ENCODE data around the gene AGAP1. TPM values are rescaled to one million over a fixed set of nuclear protein-coding genes. Genes with fewer than 3 reads are reported as not detected.

Gene AGAP1
- total RNA-seq, 2 experiments from 2014 or later = 0.89 to 0.97 TPM

GRCh38 chr2:235606004-235606715 lies 112.3 kb downstream of the AGAP1 start:
- POLR2A ChIA-PET = no interaction called here
- H3K4me3 Mint-ChIP-seq = no peak overlapping the region
- DNase-seq = no peak
- no peaks in the 10 kb centered on the region for H3K27me3 Mint-ChIP-seq
- peaks cover 13% of the 10 kb centered on the region for H3K9me3 Mint-ChIP-seq
- H3K27ac Mint-ChIP-seq = no peak overlapping the region
- CTCF ChIA-PET = no interaction called here
- no peaks in the 10 kb centered on the region for H3K4me1 Mint-ChIP-seq
- H3K36me3 Mint-ChIP-seq (ENCODE audit: low read depth) = no peaks in the 10 kb centered on the region

- ChIA-PET POLR2A (no interaction called here), CTCF (no interaction called here)
- Mint-ChIP-seq H3K9me3 (peaks cover 9% of the 10 kb centered on the region), H3K4me3 (no peak overlapping the region), H3K36me3 (ENCODE audit: low read depth) (no peaks in the 10 kb centered on the region), H3K27ac (no peak overlapping the region), H3K27me3 (no peaks in the 10 kb centered on the region), H3K4me1 (no peaks in the 10 kb centered on the region)
- no peak for DNase-seq
Observed at GRCh38 chr2:235607546-235608199, 113.8 kb downstream of the AGAP1 start.

- H3K9me3 Mint-ChIP-seq = peaks cover 4% of the 10 kb centered on the region
- H3K27ac Mint-ChIP-seq = no peak overlapping the region
- POLR2A ChIA-PET = no interaction called here
- H3K36me3 Mint-ChIP-seq (ENCODE audit: low read depth) = no peaks in the 10 kb centered on the region
- DNase-seq = no peak
- no peaks in the 10 kb centered on the region for H3K27me3 Mint-ChIP-seq
- no peak overlapping the region for H3K4me3 Mint-ChIP-seq
- no peaks in the 10 kb centered on the region for H3K4me1 Mint-ChIP-seq
- CTCF ChIA-PET = no interaction called here
Observed at GRCh38 chr2:235608200-235608887, 114.5 kb downstream of the AGAP1 start.

GRCh38 chr2:235609321-235609720 lies 115.5 kb downstream of the AGAP1 start:
- Mint-ChIP-seq H3K36me3 (ENCODE audit: low read depth) (no peaks in the 10 kb centered on the region), H3K27me3 (no peaks in the 10 kb centered on the region), H3K27ac (no peak overlapping the region), H3K4me1 (no peaks in the 10 kb centered on the region), H3K9me3 (no peaks in the 10 kb centered on the region), H3K4me3 (no peak overlapping the region)
- POLR2A ChIA-PET = no interaction called here
- no peak for DNase-seq
- CTCF ChIA-PET = no interaction called here

GRCh38 chr2:235609746-235610145 lies 115.9 kb downstream of the AGAP1 start:
- ChIA-PET CTCF (no interaction called here), POLR2A (no interaction called here)
- Mint-ChIP-seq H3K4me1 (no peaks in the 10 kb centered on the region), H3K9me3 (no peaks in the 10 kb centered on the region), H3K36me3 (ENCODE audit: low read depth) (no peaks in the 10 kb centered on the region), H3K27me3 (no peaks in the 10 kb centered on the region), H3K27ac (no peak overlapping the region), H3K4me3 (no peak overlapping the region)
- DNase-seq = no peak

- no peak for DNase-seq
- Mint-ChIP-seq H3K27ac (no peak overlapping the region), H3K36me3 (ENCODE audit: low read depth) (no peaks in the 10 kb centered on the region), H3K27me3 (no peaks in the 10 kb centered on the region), H3K4me1 (no peaks in the 10 kb centered on the region), H3K4me3 (no peak overlapping the region), H3K9me3 (no peaks in the 10 kb centered on the region)
- ChIA-PET POLR2A (no interaction called here), CTCF (no interaction called here)
Observed at GRCh38 chr2:235610696-235611257, 116.9 kb downstream of the AGAP1 start.

GRCh38 chr2:235611349-235611748 lies 117.5 kb downstream of the AGAP1 start:
- POLR2A ChIA-PET = no interaction called here
- H3K4me1 Mint-ChIP-seq = no peaks in the 10 kb centered on the region

GRCh38 chr2:235611756-235612155 lies 117.9 kb downstream of the AGAP1 start:
- ChIA-PET CTCF (no interaction called here), POLR2A (no interaction called here)
- no peak for DNase-seq
- no peak overlapping the region for H3K4me3 Mint-ChIP-seq
- no peak overlapping the region for H3K27ac Mint-ChIP-seq
- H3K27me3 Mint-ChIP-seq = no peaks in the 10 kb centered on the region
- H3K9me3 Mint-ChIP-seq = no peaks in the 10 kb centered on the region
- H3K36me3 Mint-ChIP-seq (ENCODE audit: low read depth) = no peaks in the 10 kb centered on the region
- no peaks in the 10 kb centered on the region for H3K4me1 Mint-ChIP-seq

More at GRCh38 chr2:235611349-235611748, 117.5 kb downstream of the AGAP1 start:
- no peaks in the 10 kb centered on the region for H3K9me3 Mint-ChIP-seq
- CTCF ChIA-PET = no interaction called here
- no peaks in the 10 kb centered on the region for H3K36me3 Mint-ChIP-seq (ENCODE audit: low read depth)
- no peak overlapping the region for H3K4me3 Mint-ChIP-seq
- DNase-seq = no peak
- H3K27me3 Mint-ChIP-seq = no peaks in the 10 kb centered on the region
- no peak overlapping the region for H3K27ac Mint-ChIP-seq

- POLR2A ChIA-PET = no interaction called here
- CTCF ChIA-PET = no interaction called here
- H3K9me3 Mint-ChIP-seq = no peaks in the 10 kb centered on the region
- no peak overlapping the region for H3K4me3 Mint-ChIP-seq
- no peak for DNase-seq
- H3K4me1 Mint-ChIP-seq = no peaks in the 10 kb centered on the region
- no peaks in the 10 kb centered on the region for H3K27me3 Mint-ChIP-seq
- H3K27ac Mint-ChIP-seq = no peak overlapping the region
- no peaks in the 10 kb centered on the region for H3K36me3 Mint-ChIP-seq (ENCODE audit: low read depth)
Observed at GRCh38 chr2:235612181-235612950, 118.5 kb downstream of the AGAP1 start.

- no peak overlapping the region for H3K27ac Mint-ChIP-seq
- DNase-seq = no peak
- no peaks in the 10 kb centered on the region for H3K27me3 Mint-ChIP-seq
- H3K4me3 Mint-ChIP-seq = no peak overlapping the region
- no peaks in the 10 kb centered on the region for H3K36me3 Mint-ChIP-seq (ENCODE audit: low read depth)
- H3K4me1 Mint-ChIP-seq = no peaks in the 10 kb centered on the region
- ChIA-PET CTCF (no interaction called here), POLR2A (no interaction called here)
- H3K9me3 Mint-ChIP-seq = no peaks in the 10 kb centered on the region
Observed at GRCh38 chr2:235613649-235614048, 119.8 kb downstream of the AGAP1 start.

GRCh38 chr2:235614176-235614860 lies 120.5 kb downstream of the AGAP1 start:
- H3K27ac Mint-ChIP-seq = no peak overlapping the region
- CTCF ChIA-PET = no interaction called here
- no peak overlapping the region for H3K4me3 Mint-ChIP-seq
- no peak for DNase-seq
- no peaks in the 10 kb centered on the region for H3K36me3 Mint-ChIP-seq (ENCODE audit: low read depth)
- no peaks in the 10 kb centered on the region for H3K4me1 Mint-ChIP-seq
- POLR2A ChIA-PET = no interaction called here
- no peaks in the 10 kb centered on the region for H3K27me3 Mint-ChIP-seq
- no peaks in the 10 kb centered on the region for H3K9me3 Mint-ChIP-seq

- ChIA-PET POLR2A (no interaction called here), CTCF (no interaction called here)
- no peaks in the 10 kb centered on the region for H3K36me3 Mint-ChIP-seq (ENCODE audit: low read depth)
- H3K27me3 Mint-ChIP-seq = no peaks in the 10 kb centered on the region
- DNase-seq = no peak
- H3K9me3 Mint-ChIP-seq = no peaks in the 10 kb centered on the region
- no peak overlapping the region for H3K4me3 Mint-ChIP-seq
- no peaks in the 10 kb centered on the region for H3K4me1 Mint-ChIP-seq
- no peak overlapping the region for H3K27ac Mint-ChIP-seq
Observed at GRCh38 chr2:235614900-235615712, 121.3 kb downstream of the AGAP1 start.
